HG03520 (cell line): ENCODE results near the gene VASN.

Experiments used
- ATAC-seq: cut with Tn5 transposase; IDR thresholded peaks from one replicate; pipeline ENCODE4 v1.9.1; 2021; ENCODE audit warnings: mild to moderate bottlenecking, moderate library complexity; ENCODE audit not compliant: unreplicated experiment

The VASN gene

DNA sequence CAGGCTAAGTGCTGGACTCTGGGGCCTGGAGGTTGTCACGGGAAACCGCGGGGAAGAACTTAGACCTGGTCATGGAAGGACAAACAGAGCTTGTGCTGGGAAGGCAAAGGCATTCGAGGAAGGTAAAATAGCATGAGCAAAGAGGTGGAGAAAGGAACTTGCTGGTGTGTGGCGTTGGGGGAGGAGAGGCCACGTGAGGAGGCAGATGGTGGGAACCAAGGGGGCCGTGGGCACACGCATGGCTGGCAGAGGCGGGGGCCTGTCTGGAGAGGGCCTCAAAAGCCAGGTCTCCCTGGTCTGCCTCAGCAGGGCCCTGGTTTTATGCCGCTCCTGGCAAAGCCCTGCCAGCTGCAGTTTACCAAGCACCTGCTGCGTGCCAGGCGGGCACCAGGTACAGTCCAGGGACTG is 29.4 kb downstream of the VASN start:
- no peak for ATAC-seq

GRCh38 chr16:4401510-4401909 is 29.9 kb downstream of the VASN start:
- ATAC-seq, result no peak

- no peak for ATAC-seq
Measured at GRCh38 chr16:4402439-4403132, 30.9 kb downstream of the VASN start.

DNA sequence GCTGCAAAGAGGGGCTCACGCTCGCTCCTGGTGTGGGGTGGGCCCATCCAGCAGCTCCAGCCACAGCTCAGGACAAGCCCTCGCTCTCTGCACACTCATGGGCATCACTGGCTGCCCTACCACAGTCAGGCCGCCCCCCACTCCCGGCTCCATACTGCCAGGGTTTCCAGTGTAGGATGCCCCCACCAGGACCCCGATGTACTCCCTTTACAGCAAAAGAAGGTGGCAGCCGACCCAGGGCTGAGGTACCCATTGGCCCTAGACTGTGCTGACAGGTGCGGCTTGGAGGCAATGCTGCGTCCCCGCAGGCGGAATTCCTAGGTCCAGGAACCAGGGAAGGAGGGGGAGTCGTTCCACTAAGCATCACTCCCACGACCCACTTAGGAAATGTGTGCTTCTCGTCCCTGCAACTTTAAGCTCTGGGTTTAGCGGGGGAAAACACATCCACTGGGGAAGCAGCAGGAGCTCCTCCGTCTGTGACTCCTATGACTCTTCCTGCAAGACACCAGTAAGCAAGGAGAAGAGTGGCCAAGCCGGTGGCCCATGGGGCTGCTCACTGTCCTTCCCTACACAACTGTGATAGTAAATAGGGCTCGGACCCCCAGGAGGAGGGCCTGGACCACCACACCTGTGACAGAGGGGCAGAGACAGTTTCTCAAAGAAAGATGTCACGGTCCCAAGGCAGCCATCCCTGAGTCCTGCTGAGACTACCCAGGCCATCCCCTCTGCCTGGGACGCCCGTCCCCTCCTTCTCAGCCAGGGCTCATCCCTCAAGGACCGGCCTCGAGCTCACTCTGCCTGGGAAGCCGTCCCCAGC is 31.7 kb downstream of the VASN start:
- no peak for ATAC-seq

GRCh38 chr16:4404247-4404966 is 32.8 kb downstream of the VASN start:
- ATAC-seq, result no peak

GRCh38 chr16:4404967-4405696 is 33.5 kb downstream of the VASN start:
- no peak for ATAC-seq

- ATAC-seq, result no peak
Measured at GRCh38 chr16:4407543-4408322, 36.1 kb downstream of the VASN start.

- no peak for ATAC-seq
Measured at GRCh38 chr16:4408323-4408690, 36.7 kb downstream of the VASN start.

DNA sequence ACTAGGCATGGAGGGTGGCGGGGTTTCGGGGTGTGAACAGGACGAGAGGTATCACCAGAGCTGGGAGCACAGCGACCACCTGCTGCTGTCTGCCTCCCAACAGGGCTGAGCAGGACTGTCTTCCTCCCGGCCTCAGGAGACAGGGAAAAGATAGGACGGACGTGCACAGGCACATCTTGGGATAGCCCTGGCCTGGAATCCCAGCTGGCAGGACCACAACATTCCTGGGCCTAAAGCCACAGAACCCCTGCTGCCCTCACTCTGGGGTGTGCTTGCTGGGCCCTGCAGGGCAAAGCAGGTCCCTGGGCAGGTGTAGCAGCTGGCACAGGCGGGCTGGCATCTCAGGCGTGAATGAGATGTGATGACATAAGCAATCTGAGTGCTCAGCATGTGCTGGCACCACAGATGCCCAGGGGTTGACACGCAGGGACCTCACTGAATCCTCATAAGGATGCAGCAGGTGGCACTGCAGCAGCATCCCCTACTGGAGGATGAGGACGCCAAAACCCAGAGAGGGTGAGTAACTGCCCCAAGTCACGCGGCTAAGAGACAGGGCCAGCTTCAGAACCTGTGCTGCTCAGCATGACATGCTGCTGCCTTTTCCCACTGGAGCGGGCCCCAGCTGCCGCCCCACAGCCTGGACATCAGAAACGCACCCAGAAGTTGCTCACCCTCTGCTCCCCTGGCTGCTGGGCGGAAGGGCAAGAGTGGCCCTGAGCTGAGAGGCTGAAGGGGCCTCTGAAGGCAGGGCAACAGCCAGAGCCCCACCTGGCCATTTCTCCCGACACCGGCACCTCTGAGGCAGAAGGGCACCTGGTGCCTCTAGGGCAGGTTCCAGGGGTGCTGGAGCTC is 37.7 kb downstream of the VASN start:
- ATAC-seq, result no peak

- ATAC-seq, result no peak
Measured at GRCh38 chr16:4410335-4411075, 38.9 kb downstream of the VASN start.

GRCh38 chr16:4411684-4412083 is 40.0 kb downstream of the VASN start:
- ATAC-seq, result no peak

- no peak for ATAC-seq
Measured at GRCh38 chr16:4412159-4412558, 40.5 kb downstream of the VASN start.

GRCh38 chr16:4412854-4413253 is 41.2 kb downstream of the VASN start:
- ATAC-seq, result no peak

GRCh38 chr16:4414187-4414917 is 42.7 kb downstream of the VASN start:
- ATAC-seq, result peak; percentile 65

DNA sequence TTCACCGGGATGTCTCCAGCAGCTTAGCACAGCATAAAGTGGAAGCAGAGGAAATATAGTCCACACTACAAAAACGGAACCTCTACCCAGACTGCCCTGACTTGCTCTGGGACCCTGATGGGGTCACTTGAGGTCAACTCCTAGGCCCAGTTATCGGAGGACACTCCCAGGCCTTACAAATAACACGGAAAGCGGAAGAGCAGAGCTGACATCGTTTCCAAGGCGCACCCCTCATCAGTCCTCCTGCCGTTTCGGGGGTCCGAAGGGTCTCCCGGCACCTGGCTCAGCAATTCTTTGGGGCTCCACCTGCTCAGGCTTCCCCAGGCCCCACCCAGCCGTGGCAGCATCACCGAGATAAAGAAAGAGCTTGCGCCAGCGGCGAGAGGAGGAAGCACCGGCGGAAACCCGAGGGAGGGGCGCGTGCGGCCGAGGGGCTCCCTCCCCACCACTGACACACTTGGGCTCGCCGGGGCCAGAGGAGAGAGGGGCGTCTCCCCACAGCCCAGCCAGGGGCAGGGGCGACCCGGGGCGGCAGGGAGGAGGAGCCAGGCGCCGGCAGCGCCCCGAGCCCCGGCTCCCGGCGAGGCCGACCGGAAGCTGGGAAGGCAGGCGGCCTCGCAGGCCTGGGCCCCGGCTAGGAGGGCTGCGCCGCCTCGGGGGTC is 44.0 kb downstream of the VASN start:
- ATAC-seq, result no peak

DNA sequence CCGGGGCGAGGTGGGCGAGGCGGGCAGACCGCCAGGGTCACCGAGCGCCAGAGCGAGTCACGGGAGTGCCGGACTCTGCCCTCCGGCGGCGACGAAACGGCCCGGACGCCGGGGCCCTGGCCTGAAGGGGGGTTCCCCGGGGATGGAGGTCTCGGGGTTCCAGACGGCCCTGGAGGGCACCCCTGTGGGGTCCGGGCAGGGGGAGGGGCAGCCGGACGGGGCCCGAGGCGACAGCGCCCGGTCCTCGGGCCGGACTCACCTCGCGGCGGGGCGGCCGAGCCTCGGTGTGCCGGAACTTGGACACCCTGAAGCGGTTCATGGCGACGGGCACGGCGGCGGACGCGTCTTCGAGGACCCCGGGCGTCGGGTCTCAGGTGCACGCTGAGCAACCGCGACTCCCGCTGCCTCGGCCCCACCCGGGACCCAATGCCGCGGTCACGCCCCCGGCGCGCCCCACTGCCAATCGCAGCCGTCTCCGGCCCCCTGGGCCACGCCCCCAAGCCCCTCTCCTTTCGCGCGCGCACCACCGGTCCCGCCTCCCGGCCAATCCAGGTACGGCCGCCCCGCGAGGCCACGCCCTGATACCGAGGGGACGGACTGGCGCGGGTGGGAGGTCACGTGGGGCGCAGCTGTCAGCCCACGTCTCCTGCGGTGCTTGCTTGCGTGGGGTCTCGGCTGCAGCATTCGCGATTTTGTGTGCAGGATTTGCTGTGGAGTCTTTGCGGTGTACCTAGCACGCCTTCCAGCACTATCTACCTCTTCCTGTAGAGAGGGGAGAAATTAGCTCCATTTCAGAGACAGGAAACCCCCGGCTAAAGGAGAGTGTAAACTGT is 44.8 kb downstream of the VASN start, which contains the start of gene CORO7:
Gene CORO7, minus strand, starts transcription at position 397 of the 833 bp plus-strand sequence. Its CDS starts 78 bp downstream, at position 319.
- ATAC-seq, result peak; percentile 52
